Measurements from ENCODE around the gene PPP2R5B. TPM values are rescaled to one million over a fixed set of nuclear protein-coding genes. Genes with fewer than 3 reads are reported as not detected.

The PPP2R5B gene
- total RNA-seq, 1 donor from 2014 or later: 115 TPM

GRCh38 chr11:64916040-64916774, 8.3 kb upstream of the PPP2R5B start:
- H3K27ac ChIP-seq: peak overlapping the region; percentile 67 to 75
- no peaks in the 10 kb centered on the region for H3K27me3 ChIP-seq
- H3K4me3 ChIP-seq: peak overlapping the region; percentile 92 to 94
- no peak for DNase-seq (ENCODE audit: low spot score in 2 of 2)
- H3K9me3 ChIP-seq: no peaks in the 10 kb centered on the region
- peaks cover 29 to 33% of the 10 kb centered on the region in 2 donors for H3K36me3 ChIP-seq
- TF ChIP-seq CTCF (IDR thresholded peaks at IDR 0.05): no peak
- intact Hi-C loops (cut with DNase I): loop anchor here (5.0 kb wide), 2 partner anchors 181 to 201 kb away; partner anchors contain the start of genes VPS51 and ZNHIT2
- peaks cover 6 to 19% of the 10 kb centered on the region in 2 donors for H3K4me1 ChIP-seq

- H3K27ac ChIP-seq: peak within 1 kb of the TSS; percentile 75 to 76
- H3K36me3 ChIP-seq: peaks cover 21 to 25% of the 10 kb centered on the region in 2 donors
- peak; percentile 99 to 100 for DNase-seq (ENCODE audit: low spot score in 2 of 2)
- no peak for TF ChIP-seq CTCF (IDR thresholded peaks at IDR 0.05)
- H3K4me3 ChIP-seq: peak within 1 kb of the TSS; percentile 92 to 94
- peaks cover 6 to 19% of the 10 kb centered on the region in 2 donors for H3K4me1 ChIP-seq
- H3K27me3 ChIP-seq: no peaks in the 10 kb centered on the region
- intact Hi-C loops (cut with DNase I): loop anchor here (1.0 to 5.0 kb wide), 5 partner anchors 96 to 200 kb away; partner anchors contain the start of genes CDCA5, SNX15, VPS51 and ZFPL1
- no peaks in the 10 kb centered on the region for H3K9me3 ChIP-seq
Observed at GRCh38 chr11:64916775-64917662, 7.5 kb upstream of the PPP2R5B start, which contains the start of gene ATG2A. Gene ATG2A (minus strand): TSS chr11:64917209. CDS start chr11:64917135, 74 bp downstream.

GRCh38 chr11:64917663-64917995, 6.9 kb upstream of the PPP2R5B start:
- H3K4me1 ChIP-seq: peaks cover 6 to 19% of the 10 kb centered on the region in 2 donors
- peak overlapping the region; percentile 59 to 76 for H3K27ac ChIP-seq
- H3K36me3 ChIP-seq: peaks cover 17 to 19% of the 10 kb centered on the region in 2 donors
- intact Hi-C loops (cut with DNase I): loop anchor here (1.0 to 5.0 kb wide), 5 partner anchors 96 to 200 kb away; partner anchors contain the start of genes CDCA5, SNX15, VPS51 and ZFPL1
- DNase-seq (ENCODE audit: low spot score in 2 of 2): no peak
- H3K4me3 ChIP-seq: peak overlapping the region; percentile 57 to 92
- no peaks in the 10 kb centered on the region for H3K9me3 ChIP-seq
- H3K27me3 ChIP-seq: no peaks in the 10 kb centered on the region
- TF ChIP-seq CTCF (IDR thresholded peaks at IDR 0.05): no peak

GRCh38 chr11:64918017-64918416, 6.5 kb upstream of the PPP2R5B start:
- TF ChIP-seq CTCF (IDR thresholded peaks at IDR 0.05): peak in 2 of 3 experiments; percentile 16 to 24
- no peaks in the 10 kb centered on the region for H3K9me3 ChIP-seq
- peaks cover 6 to 19% of the 10 kb centered on the region in 2 donors for H3K4me1 ChIP-seq
- H3K27ac ChIP-seq: peak overlapping the region; percentile 59 to 76
- H3K36me3 ChIP-seq: peaks cover 13 to 15% of the 10 kb centered on the region in 2 donors
- no peaks in the 10 kb centered on the region for H3K27me3 ChIP-seq
- peak overlapping the region; percentile 57 to 92 for H3K4me3 ChIP-seq
- DNase-seq (ENCODE audit: low spot score in 2 of 2): peak in 1 of 2 donors; percentile 65
- intact Hi-C loops (cut with DNase I): loop anchor here (5.0 kb wide), 2 partner anchors 179 to 199 kb away; partner anchors contain the start of genes VPS51 and ZNHIT2

- no peak for DNase-seq (ENCODE audit: low spot score in 2 of 2)
- Histone ChIP-seq H3K4me3 (no peak overlapping the region), H3K27me3 (no peaks in the 10 kb centered on the region), H3K4me1 (peaks cover 9 to 26% of the 10 kb centered on the region in 2 donors), H3K9me3 (no peaks in the 10 kb centered on the region), H3K36me3 (no peaks in the 10 kb centered on the region), H3K27ac (no peak overlapping the region)
- intact Hi-C loops (cut with DNase I): loop anchor here (5.0 kb wide), 3 partner anchors 53 to 198 kb away; partner anchors contain the start of genes MAJIN, VPS51 and ZNHIT2
- TF ChIP-seq CTCF (IDR thresholded peaks at IDR 0.05): no peak
Observed at GRCh38 chr11:64919627-64920026, 4.9 kb upstream of the PPP2R5B start.

Measured in ascending aorta (tissue), 2 donors.